Measurements from ENCODE around the gene ATP8A2.

DNA sequence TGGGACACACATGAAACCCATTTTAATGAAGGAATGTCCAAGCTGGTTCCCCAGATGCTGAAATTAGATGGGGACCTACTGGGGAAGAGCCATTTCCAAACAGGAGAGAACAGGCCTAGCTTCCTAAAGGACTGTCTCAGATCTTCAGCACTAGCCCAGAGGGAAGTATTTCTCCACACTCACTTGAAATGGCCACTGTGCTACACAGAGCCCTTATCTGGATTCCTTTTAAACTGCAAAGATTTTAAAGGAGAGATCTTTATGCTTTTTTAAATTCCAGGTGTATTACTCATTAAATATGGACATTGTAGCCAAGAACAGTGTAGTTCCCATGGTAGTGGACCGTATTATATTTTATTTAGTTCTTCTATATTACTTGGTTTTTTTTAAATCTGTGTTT lies 424.7 kb downstream of the ATP8A2 start:
- TF ChIP-seq, protein P1, sequence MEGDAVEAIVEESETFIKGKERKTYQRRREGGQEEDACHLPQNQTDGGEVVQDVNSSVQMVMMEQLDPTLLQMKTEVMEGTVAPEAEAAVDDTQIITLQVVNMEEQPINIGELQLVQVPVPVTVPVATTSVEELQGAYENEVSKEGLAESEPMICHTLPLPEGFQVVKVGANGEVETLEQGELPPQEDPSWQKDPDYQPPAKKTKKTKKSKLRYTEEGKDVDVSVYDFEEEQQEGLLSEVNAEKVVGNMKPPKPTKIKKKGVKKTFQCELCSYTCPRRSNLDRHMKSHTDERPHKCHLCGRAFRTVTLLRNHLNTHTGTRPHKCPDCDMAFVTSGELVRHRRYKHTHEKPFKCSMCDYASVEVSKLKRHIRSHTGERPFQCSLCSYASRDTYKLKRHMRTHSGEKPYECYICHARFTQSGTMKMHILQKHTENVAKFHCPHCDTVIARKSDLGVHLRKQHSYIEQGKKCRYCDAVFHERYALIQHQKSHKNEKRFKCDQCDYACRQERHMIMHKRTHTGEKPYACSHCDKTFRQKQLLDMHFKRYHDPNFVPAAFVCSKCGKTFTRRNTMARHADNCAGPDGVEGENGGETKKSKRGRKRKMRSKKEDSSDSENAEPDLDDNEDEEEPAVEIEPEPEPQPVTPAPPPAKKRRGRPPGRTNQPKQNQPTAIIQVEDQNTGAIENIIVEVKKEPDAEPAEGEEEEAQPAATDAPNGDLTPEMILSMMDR (IDR thresholded peaks at IDR 0.05): no peak
- TF ChIP-seq POLR2A (IDR thresholded peaks at IDR 0.05): no peak
